NCI-H524 treated with DMSO at 0.1 percent for 48 hours (cell line): Measurements from ENCODE around the gene ITIH2.

Source experiments
- DNase-seq: peaks from one replicate; lab custom pipeline; 2025; lab: John Stamatoyannopoulos, UW

ITIH2 gene

DNA sequence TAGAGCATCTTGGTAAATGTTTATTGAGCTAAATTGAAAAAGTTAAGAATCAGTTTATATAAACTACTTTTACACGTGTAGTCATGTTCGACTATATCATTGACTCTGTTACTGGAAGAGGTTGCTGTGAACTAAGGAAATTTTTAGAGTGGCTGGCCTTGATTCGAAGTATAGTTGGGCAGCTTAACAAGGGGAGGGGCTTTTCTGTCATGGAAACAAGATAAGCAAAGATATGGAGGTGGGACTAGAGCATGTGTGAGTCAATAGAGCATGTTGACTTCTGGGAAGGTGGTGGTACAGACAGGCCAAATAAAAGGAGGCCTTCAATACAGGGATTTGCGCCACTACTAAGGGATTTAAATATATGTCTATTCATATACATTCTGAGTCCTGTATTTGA lies 92.5 kb downstream of the ITIH2 start:
- DNase-seq = no peak

DNA sequence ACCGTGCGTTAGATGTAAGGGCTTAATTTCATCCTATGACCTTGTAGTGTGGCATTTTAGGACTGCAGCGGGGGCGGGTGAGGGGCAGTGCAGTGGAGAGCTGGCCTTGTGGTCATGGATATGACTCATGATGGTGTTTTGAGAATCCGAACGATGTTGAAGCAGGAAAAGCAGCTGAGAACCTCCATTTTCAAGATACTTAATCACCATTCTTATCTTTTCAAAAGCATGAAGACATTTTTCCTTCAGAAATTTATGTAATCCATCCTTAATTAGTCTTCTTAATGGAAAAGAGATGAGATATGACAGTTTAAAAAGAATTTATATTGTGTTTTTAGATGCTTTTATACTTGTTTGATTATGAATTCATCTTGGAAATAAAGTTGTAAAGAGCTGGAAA lies 94.5 kb downstream of the ITIH2 start:
- no peak for DNase-seq
